OCI-LY1 (cell line): Measurements from ENCODE around the gene COL20A1.

Source experiments
- H2AFZ ChIP-seq: fragments of 200-600 bp; sonication (generic), shearing (Covaris generic); 2 replicates; pipeline ENCODE4 v1.6.0; 2014; ENCODE audit warnings: antibody characterized with exemption, mild to moderate bottlenecking, low read length
- H3F3A ChIP-seq: fragments of 200-600 bp; sonication (generic), shearing (Covaris generic); 2 replicates; pipeline ENCODE4 v1.6.0; 2014; ENCODE audit warnings: mild to moderate bottlenecking, antibody characterized with exemption, low read length, moderate library complexity; ENCODE audit not compliant: insufficient read depth
- H3K27ac ChIP-seq: fragments of 200-600 bp; sonication (generic); 2 replicates; pipeline ENCODE4 v1.5.1; 2014; ENCODE audit warnings: low read length, mixed run types, mild to moderate bottlenecking, low read depth; ENCODE audit not compliant: poor library complexity, severe bottlenecking
- H3K27me3 ChIP-seq: fragments of 200-600 bp; sonication (generic); 2 replicates; pipeline ENCODE4 v1.6.0; 2014; ENCODE audit warnings: antibody characterized with exemption, mild to moderate bottlenecking, low read length, moderate library complexity; ENCODE audit not compliant: insufficient read depth
- H3K36me3 ChIP-seq: fragments of 200-600 bp; sonication (generic); 2 replicates; pipeline ENCODE4 v1.6.1; 2014; ENCODE audit warnings: mild to moderate bottlenecking, antibody characterized with exemption, low read length, moderate library complexity, mixed read lengths; ENCODE audit not compliant: insufficient read depth
- H3K4me1 ChIP-seq: fragments of 200-600 bp; sonication (generic); 2 replicates; pipeline ENCODE4 v1.5.1; 2014; ENCODE audit warnings: mild to moderate bottlenecking, low read length, moderate library complexity; ENCODE audit not compliant: insufficient read depth, severe bottlenecking
- H3K4me2 ChIP-seq: fragments of 200-600 bp; sonication (generic), shearing (Covaris generic); 2 replicates; pipeline ENCODE4 v1.6.1; 2014; ENCODE audit warnings: low read length
- H3K4me3 ChIP-seq: fragments of 200-600 bp; sonication (generic); 2 replicates; pipeline ENCODE4 v1.5.1; 2014; ENCODE audit warnings: low read length, low read depth, mild to moderate bottlenecking, mixed read lengths; ENCODE audit not compliant: poor library complexity, severe bottlenecking
- H3K79me2 ChIP-seq: fragments of 200-600 bp; shearing (Covaris generic); 2 replicates; pipeline ENCODE4 v1.6.1; 2016; ENCODE audit warnings: mixed run types, low read length, mixed read lengths; ENCODE audit not compliant: insufficient read depth
- H3K9ac ChIP-seq: fragments of 200-600 bp; sonication (generic), shearing (Covaris generic); 2 replicates; pipeline ENCODE4 v1.6.1; 2014; ENCODE audit warnings: mild to moderate bottlenecking, low read length, mixed read lengths
- H3K9me2 ChIP-seq: fragments of 200-600 bp; sonication (generic), shearing (Covaris generic); 2 replicates; pipeline ENCODE4 v1.6.1; 2014; ENCODE audit warnings: low read depth, mild to moderate bottlenecking, low read length, mixed read lengths
- H3K9me3 ChIP-seq: fragments of 200-600 bp; shearing (Covaris generic); 2 replicates; pipeline ENCODE4 v1.6.1; 2014; ENCODE audit warnings: low read length, mixed read lengths
- H4K20me1 ChIP-seq: fragments of 200-600 bp; sonication (generic), shearing (Covaris generic); 2 replicates; pipeline ENCODE4 v1.6.0; 2016; ENCODE audit warnings: mild to moderate bottlenecking, low read length; ENCODE audit not compliant: insufficient read depth
- CTCF ChIP-seq: fragments of 200-600 bp; sonication (generic), shearing (Covaris generic); IDR thresholded peaks from 2 replicates; pipeline ENCODE4 v1.5.1; 2017; ENCODE audit warnings: mild to moderate bottlenecking, antibody characterized with exemption, low read length, moderate library complexity, mixed read lengths
- EZH2 ChIP-seq: fragments of 200-600 bp; sonication (generic), shearing (Covaris generic); IDR thresholded peaks from 2 replicates; pipeline ENCODE4 v1.8.0; 2017; ENCODE audit warnings: borderline replicate concordance, mixed run types, mild to moderate bottlenecking, antibody characterized with exemption, low read length, moderate library complexity, mixed read lengths

Gene COL20A1

GRCh38 chr20:63313349-63314014, 20.5 kb downstream of the COL20A1 start:
- Histone ChIP-seq H3K4me2 (no peak overlapping the region), H3F3A (no peaks in the 10 kb centered on the region), H3K4me3 (no peak overlapping the region), H3K9me3 (no peaks in the 10 kb centered on the region), H3K9me2 (no peaks in the 10 kb centered on the region), H3K36me3 (no peaks in the 10 kb centered on the region), H3K79me2 (no peaks in the 10 kb centered on the region), H2AFZ (no peak overlapping the region), H3K4me1 (no peaks in the 10 kb centered on the region), H3K27me3 (no peaks in the 10 kb centered on the region; the same call in 1 of the 2 replicates), H4K20me1 (no peaks in the 10 kb centered on the region), H3K27ac (no peak overlapping the region), H3K9ac (no peak overlapping the region)
- no peak for TF ChIP-seq CTCF

GRCh38 chr20:63314015-63314471, 21.1 kb downstream of the COL20A1 start:
- Histone ChIP-seq H3K27ac (no peak overlapping the region), H3F3A (no peaks in the 10 kb centered on the region), H3K9me2 (no peaks in the 10 kb centered on the region), H2AFZ (no peak overlapping the region), H3K9me3 (no peaks in the 10 kb centered on the region), H3K4me3 (no peak overlapping the region), H3K27me3 (no peaks in the 10 kb centered on the region; the same call in 1 of the 2 replicates), H3K4me1 (no peaks in the 10 kb centered on the region), H3K4me2 (no peak overlapping the region), H3K79me2 (no peaks in the 10 kb centered on the region), H3K36me3 (no peaks in the 10 kb centered on the region), H3K9ac (no peak overlapping the region), H4K20me1 (no peaks in the 10 kb centered on the region)
- TF ChIP-seq EZH2 (no peak), CTCF (no peak)

DNA sequence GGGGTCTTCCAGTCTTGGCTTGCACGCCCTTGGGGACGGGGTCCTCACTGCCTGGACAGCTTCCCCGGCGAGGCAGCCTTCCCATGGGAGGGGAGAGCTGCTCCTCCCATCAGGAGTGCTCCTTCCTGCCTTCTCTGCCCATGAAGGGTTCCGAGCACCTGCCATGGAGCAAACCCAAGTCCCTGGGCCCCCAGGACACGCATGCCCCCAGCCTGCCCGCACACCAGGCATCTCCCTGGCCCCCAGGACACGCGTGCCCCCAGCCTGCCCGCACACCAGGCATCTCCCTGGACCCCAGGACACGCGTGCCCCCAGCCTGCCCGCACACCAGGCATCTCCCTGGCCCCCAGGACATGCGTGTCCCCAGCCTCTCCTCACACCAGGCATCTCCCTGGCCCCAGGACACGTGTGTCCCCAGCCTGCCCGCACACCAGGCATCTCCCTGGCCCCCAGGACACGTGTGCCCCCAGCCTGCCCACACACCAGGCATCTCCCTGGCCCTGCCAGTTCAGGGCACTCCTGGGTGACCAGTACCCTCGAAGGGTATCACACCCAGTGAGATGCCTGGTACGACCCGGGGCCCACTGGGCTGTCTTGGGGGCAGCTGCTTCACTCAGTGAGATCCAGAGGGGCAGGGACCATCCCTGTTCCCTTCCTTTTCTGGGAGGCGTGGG, 21.7 kb downstream of the COL20A1 start:
- no peaks in the 10 kb centered on the region for H4K20me1 ChIP-seq
- H3K9me2 ChIP-seq, result no peaks in the 10 kb centered on the region
- H3K27me3 ChIP-seq, result no peaks in the 10 kb centered on the region; the same call in 1 of the 2 replicates
- H3K36me3 ChIP-seq, result no peaks in the 10 kb centered on the region
- no peaks in the 10 kb centered on the region for H3K79me2 ChIP-seq
- H2AFZ ChIP-seq, result no peak overlapping the region
- no peaks in the 10 kb centered on the region for H3F3A ChIP-seq
- TF ChIP-seq CTCF (no peak), EZH2 (no peak)
- H3K9ac ChIP-seq, result no peak overlapping the region
- no peak overlapping the region for H3K27ac ChIP-seq
- H3K4me1 ChIP-seq, result no peaks in the 10 kb centered on the region
- H3K9me3 ChIP-seq, result no peaks in the 10 kb centered on the region
- no peak overlapping the region for H3K4me2 ChIP-seq
- H3K4me3 ChIP-seq, result no peak overlapping the region
